Measurements from ENCODE around the gene ERMAP. TPM values are rescaled to one million over a fixed set of nuclear protein-coding genes. Genes with fewer than 3 reads are reported as not detected.
A peak's percentile ranks its signal among the peaks of the same experiment; 100 is the strongest.

The ERMAP gene
- 2.1 TPM for polyA plus RNA-seq (2012; ENCODE audit: insufficient read length, low read depth)

DNA sequence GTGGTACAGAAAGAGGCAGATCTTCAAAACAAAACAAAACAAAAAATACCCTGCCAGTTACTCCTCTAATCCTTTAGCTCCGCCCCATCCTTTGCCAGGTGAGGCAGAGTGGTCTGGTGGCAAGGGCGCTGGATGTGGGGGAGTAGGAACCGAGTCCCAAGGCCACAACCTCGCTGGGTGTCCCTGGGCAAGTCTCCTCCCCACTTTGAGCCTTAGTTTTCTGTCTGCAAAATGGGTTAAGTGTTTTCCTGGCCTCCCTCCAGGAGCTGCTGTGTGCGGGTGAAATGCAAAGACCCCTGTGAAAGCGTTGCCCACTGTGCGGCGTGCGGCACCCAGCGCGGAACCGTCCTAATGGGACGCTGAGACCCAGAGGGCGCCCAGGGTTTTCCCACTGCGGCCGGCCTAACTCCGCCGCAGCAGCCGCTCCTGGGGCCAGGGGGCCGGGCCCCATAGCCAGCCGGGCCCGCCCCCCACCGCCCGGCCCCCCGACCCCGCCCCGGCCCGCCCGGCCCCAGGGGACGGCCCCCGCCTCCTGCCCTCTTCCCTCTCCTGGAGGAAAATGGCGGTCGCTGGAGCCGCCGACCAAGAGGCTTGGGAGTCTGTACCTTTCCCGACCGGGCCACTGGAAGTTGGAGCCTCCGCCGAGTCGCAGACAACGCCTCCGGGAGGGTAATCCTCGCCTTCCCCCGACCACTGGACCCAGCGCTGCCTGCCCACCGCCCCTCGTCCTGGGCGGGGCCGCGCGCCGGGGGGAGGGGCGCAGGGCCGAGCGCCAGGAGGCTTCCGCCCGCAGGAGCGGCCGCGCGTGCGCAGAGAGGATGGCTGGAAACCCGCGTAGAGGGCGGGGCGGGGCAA, at the start of gene ERMAP, which contains the start of gene SVBP:
TSS of gene ERMAP (plus strand) at position 538 of the 855 bp plus-strand sequence. CDS start 13,327 bp downstream, outside the sequence.
TSS of gene SVBP (minus strand) at position 813 of the 855 bp plus-strand sequence. CDS start 853 bp downstream, outside the sequence.
- TF ChIP-seq SIN3A (IDR thresholded peaks at IDR 0.05; ENCODE audit: borderline replicate concordance, insufficient read depth, low read length) = no peak
- no peak for TF ChIP-seq FOXP2 (optimal IDR thresholded peaks at IDR 0.05; ENCODE audit: borderline replicate concordance, extremely low read depth, extremely low read length, insufficient read depth)
- peak; percentile 60 for TF ChIP-seq POLR2AphosphoS5 (IDR thresholded peaks at IDR 0.05; ENCODE audit: low read depth, low read length)
- no peak for TF ChIP-seq REST (IDR thresholded peaks at IDR 0.05; ENCODE audit: insufficient read depth in 1 of 2, low read depth in 2 of 2, low read length in 2 of 2)
- TF ChIP-seq TAF1 (IDR thresholded peaks at IDR 0.05; ENCODE audit: borderline replicate concordance, insufficient read depth, low read length) = 0 out of 2 replicates have a peak, but pooled peaks have one; percentile 56

DNA sequence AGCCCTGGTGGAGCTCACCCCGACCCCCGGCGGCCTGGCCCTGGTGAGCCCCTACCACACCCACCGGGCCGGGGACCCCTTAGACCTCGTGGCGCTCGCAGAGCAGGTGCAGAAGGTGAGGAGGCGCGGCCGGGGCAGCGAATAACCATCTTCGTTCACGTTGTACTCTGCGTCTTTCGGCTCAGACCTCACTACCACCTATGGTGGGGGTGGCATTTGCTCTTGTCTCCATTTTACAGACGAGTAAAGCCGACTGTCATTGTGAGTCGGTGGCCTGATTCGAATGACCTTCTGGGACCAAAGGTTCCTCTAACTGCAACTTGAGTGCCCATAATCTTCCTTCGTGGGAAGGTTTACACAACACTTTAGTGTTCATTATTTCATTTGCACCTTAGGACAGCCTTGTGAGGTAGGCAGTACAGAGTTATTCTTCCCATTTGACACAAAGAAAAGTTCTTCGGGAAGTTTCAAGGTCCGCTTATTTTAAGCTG, 49.4 kb upstream of the ERMAP start:
- TF ChIP-seq FOXP2 (optimal IDR thresholded peaks at IDR 0.05; ENCODE audit: borderline replicate concordance, extremely low read depth, extremely low read length, insufficient read depth) (no peak), TAF1 (IDR thresholded peaks at IDR 0.05; ENCODE audit: borderline replicate concordance, insufficient read depth, low read length) (no peak), POLR2AphosphoS5 (IDR thresholded peaks at IDR 0.05; ENCODE audit: low read depth, low read length) (no peak), REST (IDR thresholded peaks at IDR 0.05; ENCODE audit: insufficient read depth in 1 of 2, low read depth in 2 of 2, low read length in 2 of 2) (no peak), SIN3A (IDR thresholded peaks at IDR 0.05; ENCODE audit: borderline replicate concordance, insufficient read depth, low read length) (no peak)

DNA sequence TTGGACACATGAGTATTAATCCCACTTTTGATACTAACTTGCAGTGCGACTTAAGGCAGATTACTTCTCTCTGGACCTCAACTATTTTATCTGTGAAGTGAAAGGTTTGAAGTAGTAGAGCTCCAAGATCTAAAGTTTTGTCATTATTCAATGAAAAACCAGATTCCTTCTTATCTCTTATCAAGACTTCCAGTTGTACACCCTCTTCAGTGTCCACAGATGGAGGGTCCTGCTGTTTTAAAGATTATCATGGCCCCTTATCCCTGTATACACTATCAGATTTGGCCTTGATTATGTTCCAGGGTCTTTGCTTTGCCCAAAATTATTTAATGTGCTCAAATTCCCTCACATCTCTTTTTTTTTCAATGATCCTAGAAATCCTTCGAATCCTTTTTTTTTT, 48.8 kb upstream of the ERMAP start:
- TF ChIP-seq REST (IDR thresholded peaks at IDR 0.05; ENCODE audit: insufficient read depth in 1 of 2, low read depth in 2 of 2, low read length in 2 of 2) = no peak
- TF ChIP-seq SIN3A (IDR thresholded peaks at IDR 0.05; ENCODE audit: borderline replicate concordance, insufficient read depth, low read length) = no peak
- no peak for TF ChIP-seq FOXP2 (optimal IDR thresholded peaks at IDR 0.05; ENCODE audit: borderline replicate concordance, extremely low read depth, extremely low read length, insufficient read depth)
- TF ChIP-seq POLR2AphosphoS5 (IDR thresholded peaks at IDR 0.05; ENCODE audit: low read depth, low read length) = no peak
- TF ChIP-seq TAF1 (IDR thresholded peaks at IDR 0.05; ENCODE audit: borderline replicate concordance, insufficient read depth, low read length) = no peak

- TF ChIP-seq FOXP2 (optimal IDR thresholded peaks at IDR 0.05; ENCODE audit: borderline replicate concordance, extremely low read depth, extremely low read length, insufficient read depth) = no peak
- TF ChIP-seq REST (IDR thresholded peaks at IDR 0.05; ENCODE audit: insufficient read depth in 1 of 2, low read depth in 2 of 2, low read length in 2 of 2) = no peak
- TF ChIP-seq POLR2AphosphoS5 (IDR thresholded peaks at IDR 0.05; ENCODE audit: low read depth, low read length) = no peak
Measured at GRCh38 chr1:42769811-42770210, 47.1 kb upstream of the ERMAP start.

All from PFSK-1 (cell line).